ENCODE measurements around the gene NEDD4L.

Gene NEDD4L

DNA sequence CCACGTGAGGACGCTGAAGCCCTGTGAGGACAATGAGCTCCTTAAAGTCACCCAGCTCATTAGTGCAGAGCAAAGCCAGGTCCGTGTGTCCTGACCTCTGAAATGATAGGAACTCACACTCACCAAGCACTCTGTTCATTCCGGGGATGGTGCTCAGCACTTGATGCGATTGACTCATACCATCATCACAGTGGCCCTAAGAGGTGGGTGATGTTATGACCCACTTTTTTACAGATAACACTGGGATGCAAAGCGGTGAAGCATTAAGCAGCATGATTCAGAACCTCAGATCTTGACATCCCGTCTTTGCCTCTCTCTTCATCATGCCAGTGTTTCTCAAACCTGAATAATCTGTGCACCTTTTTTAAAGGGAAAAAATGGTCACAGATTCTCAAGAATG is 350.0 kb downstream of the NEDD4L start:
- TF ChIP-seq, protein P1, sequence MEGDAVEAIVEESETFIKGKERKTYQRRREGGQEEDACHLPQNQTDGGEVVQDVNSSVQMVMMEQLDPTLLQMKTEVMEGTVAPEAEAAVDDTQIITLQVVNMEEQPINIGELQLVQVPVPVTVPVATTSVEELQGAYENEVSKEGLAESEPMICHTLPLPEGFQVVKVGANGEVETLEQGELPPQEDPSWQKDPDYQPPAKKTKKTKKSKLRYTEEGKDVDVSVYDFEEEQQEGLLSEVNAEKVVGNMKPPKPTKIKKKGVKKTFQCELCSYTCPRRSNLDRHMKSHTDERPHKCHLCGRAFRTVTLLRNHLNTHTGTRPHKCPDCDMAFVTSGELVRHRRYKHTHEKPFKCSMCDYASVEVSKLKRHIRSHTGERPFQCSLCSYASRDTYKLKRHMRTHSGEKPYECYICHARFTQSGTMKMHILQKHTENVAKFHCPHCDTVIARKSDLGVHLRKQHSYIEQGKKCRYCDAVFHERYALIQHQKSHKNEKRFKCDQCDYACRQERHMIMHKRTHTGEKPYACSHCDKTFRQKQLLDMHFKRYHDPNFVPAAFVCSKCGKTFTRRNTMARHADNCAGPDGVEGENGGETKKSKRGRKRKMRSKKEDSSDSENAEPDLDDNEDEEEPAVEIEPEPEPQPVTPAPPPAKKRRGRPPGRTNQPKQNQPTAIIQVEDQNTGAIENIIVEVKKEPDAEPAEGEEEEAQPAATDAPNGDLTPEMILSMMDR (IDR thresholded peaks at IDR 0.05; ENCODE audit: low read depth, low read length, missing control alignments): no peak
- in situ Hi-C loops (cut with HindIII; ENCODE audit: low sequenced_read_pairs): no loop called here
- H3K4me3 ChIP-seq (ENCODE audit: low read depth, low read length): no peak overlapping the region
- DNase-seq (ENCODE audit: low read depth): no peak

DNA sequence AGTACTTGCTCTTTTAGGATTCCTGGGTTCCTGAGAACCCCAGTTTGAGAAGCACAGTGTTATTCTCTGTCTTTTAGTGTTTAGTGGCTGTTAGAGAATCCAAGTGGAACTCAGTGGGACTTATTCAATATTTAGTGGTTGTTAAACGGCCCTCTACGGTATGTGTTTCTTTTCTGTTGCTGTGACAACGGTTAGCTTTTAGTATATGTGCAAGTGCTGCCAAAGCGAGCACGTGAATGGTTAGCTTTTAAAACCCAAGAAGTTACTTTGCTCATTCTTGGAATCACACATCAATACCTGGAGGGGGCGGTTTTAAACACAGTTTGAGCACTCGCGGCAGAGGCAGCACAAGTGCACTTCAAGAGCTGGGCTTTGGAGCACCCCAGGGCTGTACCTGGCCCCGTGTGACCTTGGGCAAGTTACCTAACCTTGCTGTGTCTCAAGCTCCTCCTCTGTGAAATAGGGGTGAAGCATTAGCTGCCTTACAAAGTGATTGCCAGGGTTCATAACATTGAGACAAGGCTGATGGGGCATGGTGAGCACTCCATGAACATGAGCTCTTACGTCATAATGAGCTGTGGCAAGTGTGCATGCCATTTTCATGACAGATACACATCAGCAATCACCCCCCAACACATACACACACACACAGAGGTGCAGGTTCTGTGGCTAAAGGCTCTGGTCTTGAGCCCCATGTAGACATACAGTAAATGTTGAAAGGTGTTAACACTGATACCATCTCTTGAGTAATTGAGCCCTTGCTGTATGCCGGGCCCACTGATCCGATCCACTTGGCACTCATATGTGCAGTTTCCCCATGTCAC is 350.8 kb downstream of the NEDD4L start:
- no peak for DNase-seq (ENCODE audit: low read depth)
- in situ Hi-C loops (cut with HindIII; ENCODE audit: low sequenced_read_pairs): no loop called here
- TF ChIP-seq, protein P1 (IDR thresholded peaks at IDR 0.05; ENCODE audit: low read depth, low read length, missing control alignments): no peak
- no peak overlapping the region for H3K4me3 ChIP-seq (ENCODE audit: low read depth, low read length)

GRCh38 chr18:58396144-58396543 is 352.1 kb downstream of the NEDD4L start:
- in situ Hi-C loops (cut with HindIII; ENCODE audit: low sequenced_read_pairs): no loop called here
- no peak for DNase-seq (ENCODE audit: low read depth)
- no peak overlapping the region for H3K4me3 ChIP-seq (ENCODE audit: low read depth, low read length)
- TF ChIP-seq, protein P1 (IDR thresholded peaks at IDR 0.05; ENCODE audit: low read depth, low read length, missing control alignments): no peak

GRCh38 chr18:58396966-58397365 is 352.9 kb downstream of the NEDD4L start:
- DNase-seq (ENCODE audit: low read depth): no peak
- TF ChIP-seq, protein P1 (IDR thresholded peaks at IDR 0.05; ENCODE audit: low read depth, low read length, missing control alignments): no peak
- H3K4me3 ChIP-seq (ENCODE audit: low read depth, low read length): no peak overlapping the region
- in situ Hi-C loops (cut with HindIII; ENCODE audit: low sequenced_read_pairs): no loop called here

GRCh38 chr18:58397385-58398132 is 353.5 kb downstream of the NEDD4L start:
- in situ Hi-C loops (cut with HindIII; ENCODE audit: low sequenced_read_pairs): no loop called here
- no peak for DNase-seq (ENCODE audit: low read depth)
- H3K4me3 ChIP-seq (ENCODE audit: low read depth, low read length): no peak overlapping the region
- TF ChIP-seq, protein P1 (IDR thresholded peaks at IDR 0.05; ENCODE audit: low read depth, low read length, missing control alignments): no peak

- in situ Hi-C loops (cut with HindIII; ENCODE audit: low sequenced_read_pairs): no loop called here
- DNase-seq (ENCODE audit: low read depth): no peak
- no peak overlapping the region for H3K4me3 ChIP-seq (ENCODE audit: low read depth, low read length)
- TF ChIP-seq, protein P1 (IDR thresholded peaks at IDR 0.05; ENCODE audit: low read depth, low read length, missing control alignments): no peak
These were observed 354.8 kb downstream of the NEDD4L start for GRCh38 chr18:58398648-58399398.

All from astrocyte of the cerebellum (primary cell).